Endothelial cell of umbilical vein (primary cell): ENCODE results near the gene FAM32A. TPM values are rescaled to one million over a fixed set of nuclear protein-coding genes. Genes with fewer than 3 reads are reported as not detected.

Experiments used
- BruUV-seq: library from RNA; stranded (reverse); fragments of 400-500 nt; replicated peaks from 2 replicates; lab custom pipeline; 2021; lab: Mats Ljungman, UMichigan
- CTCF ChIA-PET: fragments of 300-600, 350-600 bp; sonication (Branson Sonifier 250); formaldehyde crosslinking; loops from one replicate; lab custom pipeline; 2021; ENCODE audit warnings: antibody characterized with exemption, inconsistent platforms; lab: Charles Lee
- POLR2A ChIA-PET: fragments of 300-600, 350-600 bp; sonication (Branson Sonifier 250); formaldehyde crosslinking; loops from one replicate; lab custom pipeline; 2021; ENCODE audit warnings: antibody characterized with exemption, inconsistent platforms; lab: Charles Lee
- DNase-seq: peaks from one replicate; pipeline ENCODE4 v3.0.0-alpha.2; 2011; ENCODE audit warnings: low read depth, low spot score
- FAIRE-seq: peaks from 2 replicates; lab custom pipeline; 2011; peaks lifted over from hg19 to GRCh38; lab: Jason Lieb, UNC
- H2AFZ ChIP-seq: 2 replicates; pipeline ENCODE4 v1.6.0; 2012; ENCODE audit warnings: low read depth, low read length, control low read depth, inconsistent platforms
- H3K27ac ChIP-seq: 2 replicates; pipeline ENCODE4 v1.5.1; 2011; ENCODE audit warnings: low read depth, mild to moderate bottlenecking, control low read depth, low read length, moderate library complexity; ENCODE audit not compliant: insufficient read depth
- H3K27me3 ChIP-seq, 2 experiments: 2 replicates each; pipeline versions ENCODE4 v1.6.0 to v1.6.1; 2011; ENCODE audit warnings: low read length in 2 of 2, mixed read lengths in 1 of 2; ENCODE audit not compliant: control insufficient read depth in 2 of 2, insufficient read depth in 2 of 2
- H3K36me3 ChIP-seq, 2 experiments: 2 replicates in 1 of 2; 3 replicates in 1 of 2; pipeline ENCODE4 v1.5.1; 2011; ENCODE audit warnings: low read length in 2 of 2, mild to moderate bottlenecking in 1 of 2, moderate library complexity in 1 of 2; ENCODE audit not compliant: control insufficient read depth in 2 of 2, insufficient read depth in 2 of 2; ENCODE audit errors: extremely low read depth in 1 of 2
- H3K4me1 ChIP-seq: 3 replicates; pipeline ENCODE4 v1.5.1; 2011; ENCODE audit warnings: mild to moderate bottlenecking, low read length; ENCODE audit not compliant: control insufficient read depth, insufficient read depth; ENCODE audit errors: extremely low read depth
- H3K4me2 ChIP-seq: 2 replicates; pipeline ENCODE4 v1.6.1; 2011; ENCODE audit warnings: low read length, control low read depth, mixed read lengths; ENCODE audit not compliant: insufficient read depth
- H3K4me3 ChIP-seq, 3 experiments: fragments of 200-600 bp in 1 of 3; sonication (generic), shearing (Covaris generic) in 1 of 3; replicated peaks in 1 of 3; 2 replicates each; pipeline ENCODE4 v1.5.1; 2011 to 2016; ENCODE audit warnings: control low read depth in 3 of 3, low read length in 3 of 3, mild to moderate bottlenecking in 2 of 3, inconsistent platforms in 1 of 3, low read depth in 1 of 3, moderate library complexity in 1 of 3; ENCODE audit not compliant: insufficient read depth in 1 of 3
- H3K79me2 ChIP-seq: 2 replicates; pipeline ENCODE4 v1.6.0; 2012; ENCODE audit warnings: low read length, inconsistent platforms; ENCODE audit not compliant: control insufficient read depth, insufficient read depth
- H3K9ac ChIP-seq: replicated peaks from 2 replicates; pipeline ENCODE3; 2011; ENCODE audit warnings: low read length, control low read depth; ENCODE audit not compliant: insufficient read depth; ENCODE audit errors: extremely low read depth
- H3K9me1 ChIP-seq: replicated peaks from 3 replicates; pipeline ENCODE4 v1.6.0; 2011; ENCODE audit warnings: mild to moderate bottlenecking, low read length; ENCODE audit not compliant: control insufficient read depth, insufficient read depth; ENCODE audit errors: extremely low read depth
- H3K9me3 ChIP-seq: replicated peaks from 2 replicates; pipeline ENCODE4 v1.5.1; 2012; ENCODE audit warnings: low read length, inconsistent platforms; ENCODE audit not compliant: control insufficient read depth, insufficient read depth
- H4K20me1 ChIP-seq: replicated peaks from 2 replicates; pipeline ENCODE3; 2011; ENCODE audit warnings: mild to moderate bottlenecking, low read length; ENCODE audit not compliant: control insufficient read depth, insufficient read depth; ENCODE audit errors: extremely low read depth
- EZH2 ChIP-seq: IDR thresholded peaks from 2 replicates; pipeline ENCODE4 v1.6.1; 2012; ENCODE audit warnings: borderline replicate concordance, low read depth, mild to moderate bottlenecking, moderate library complexity, low read length, inconsistent platforms; ENCODE audit not compliant: severe bottlenecking
- FOS ChIP-seq: IDR thresholded peaks from 2 replicates; pipeline ENCODE4 v1.6.1; 2011; ENCODE audit warnings: mild to moderate bottlenecking, low read length, moderate library complexity, borderline replicate concordance; ENCODE audit not compliant: insufficient read depth
- GATA2 ChIP-seq: IDR thresholded peaks from 2 replicates; pipeline ENCODE4 v1.7.0; 2011; ENCODE audit warnings: low read depth, mild to moderate bottlenecking, moderate library complexity, mixed read lengths, low read length; ENCODE audit not compliant: insufficient read length, insufficient read depth
- JUN ChIP-seq: IDR thresholded peaks from 2 replicates; pipeline ENCODE4 v1.6.1; 2011; ENCODE audit warnings: borderline replicate concordance, low read depth; ENCODE audit not compliant: insufficient read length, insufficient read depth
- MYC ChIP-seq: IDR thresholded peaks from one replicate; pipeline ENCODE4 v1.6.1; 2011; ENCODE audit warnings: mild to moderate bottlenecking, low read depth, low read length
- POLR2A ChIP-seq: IDR thresholded peaks from 2 replicates; pipeline ENCODE4 v1.6.1; 2012; ENCODE audit warnings: low read depth, mild to moderate bottlenecking, control low read depth, low read length
- POLR2AphosphoS5 ChIP-seq: IDR thresholded peaks from 2 replicates; pipeline ENCODE4 v1.6.1; 2012; ENCODE audit warnings: low read depth, mild to moderate bottlenecking, control low read depth, low read length, moderate library complexity; ENCODE audit not compliant: insufficient read depth
- dilution Hi-C: fragments of 300-500 bp; cut with MboI; formaldehyde crosslinking; loops from one replicate; pipeline ENCODE4 v1.15.0; 2019; ENCODE audit warnings: low sequenced_read_pairs; ENCODE audit not compliant: extremely low pct_ligation_motif_present
- intact Hi-C: fragments of 100-400 bp; cut with micrococcal nuclease; formaldehyde crosslinking; loops from one replicate; pipeline ENCODE4 v1.10.0; 2022
- polyA plus RNA-seq, 4 experiments: library from polyadenylated mRNA; depleted of rRNA in 3 of 4; stranded (reverse) in 3 of 4; unstranded in 1 of 4; fragments of >200 nt; gene quantifications; 2 replicates each; pipeline versions ENCODE4 v1.2.1 to v1.2.3, GENCODE V29; 2011 to 2012; ENCODE audit warnings: missing spikeins in 1 of 4
- total RNA-seq: library from RNA; stranded (reverse); gene quantifications from 2 replicates; pipeline ENCODE4 v1.2.3, GENCODE V29; 2021
- TF ChIP-seq, protein P1 (sequence below): IDR thresholded peaks from 2 replicates; pipeline ENCODE4 v1.6.1; 2011; ENCODE audit not compliant: insufficient read depth, insufficient read length
- TF ChIP-seq, protein P2 (sequence below), 2 donors: IDR thresholded peaks; 1 replicate in 1 of 2; 2 replicates in 1 of 2; pipeline ENCODE4 v1.5.1; 2011; ENCODE audit warnings: low read length in 2 of 2, mild to moderate bottlenecking in 2 of 2, moderate library complexity in 2 of 2, control low read depth in 1 of 2, inconsistent platforms in 1 of 2, low read depth in 1 of 2; ENCODE audit not compliant: insufficient read depth in 1 of 2; ENCODE audit errors: extremely low read depth in 1 of 2

The FAM32A gene
- total and polyA plus RNA-seq, 2 donors (not counting 3 experiments of a cell fraction or from before 2014, with no cell fraction given), result 82.8 to 130 TPM

DNA sequence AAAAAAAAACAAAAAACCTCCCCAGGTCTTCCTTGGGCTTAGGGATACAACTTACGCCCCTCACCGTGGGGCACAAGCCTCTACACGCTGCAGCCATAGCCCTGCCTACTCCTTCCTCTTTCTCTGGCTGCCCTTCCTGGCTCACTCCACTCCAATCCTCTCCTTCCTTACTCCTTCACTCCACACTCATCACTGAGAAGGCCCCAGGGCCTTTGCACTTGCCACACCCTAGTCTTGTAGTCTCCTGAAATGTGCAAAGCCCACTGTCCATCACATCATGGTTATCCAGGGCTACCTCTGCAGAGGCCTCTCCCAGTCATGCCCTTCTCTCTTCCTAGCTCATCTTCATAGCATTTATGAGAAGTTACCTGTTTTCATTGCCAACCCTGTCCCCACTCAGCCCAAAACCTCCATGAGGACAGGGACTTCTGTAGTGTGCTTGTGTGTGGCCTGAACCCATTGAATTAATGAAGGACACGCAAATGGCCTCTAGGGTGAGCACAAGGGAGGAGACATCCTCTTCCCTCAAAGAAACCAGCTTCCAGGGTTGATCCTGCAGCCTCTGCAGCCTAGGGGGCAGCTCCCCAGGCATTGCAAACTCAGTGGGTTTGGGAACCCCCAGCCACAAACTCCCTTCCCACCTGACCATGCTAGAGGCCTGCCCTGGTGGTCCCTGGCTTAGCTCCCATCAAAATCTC, 49.6 kb upstream of the FAM32A start:
- H3K27ac ChIP-seq, result no peak overlapping the region
- no TSS peak for BruUV-seq
- H3K9me1 ChIP-seq, result no peaks in the 10 kb centered on the region
- intact Hi-C loops, result no loop called here
- H3K4me3 ChIP-seq, result no peak overlapping the region
- no peaks in the 10 kb centered on the region for H4K20me1 ChIP-seq
- H3K9ac ChIP-seq, result no peak overlapping the region
- H3K79me2 ChIP-seq, result no peaks in the 10 kb centered on the region
- no peaks in the 10 kb centered on the region for H3K4me1 ChIP-seq
- H3K27me3 ChIP-seq, result no peaks in the 10 kb centered on the region
- dilution Hi-C loops, result no loop called here
- H3K36me3 ChIP-seq, result peaks cover 7 to 16% of the 10 kb centered on the region in 2 experiments
- POLR2A ChIA-PET, result no interaction called here
- H2AFZ ChIP-seq, result no peak overlapping the region
- DNase-seq, result no peak
- CTCF ChIA-PET, result no interaction called here
- no peak for TF ChIP-seq MYC
- TF ChIP-seq JUN, result no peak
- TF ChIP-seq, protein P1, sequence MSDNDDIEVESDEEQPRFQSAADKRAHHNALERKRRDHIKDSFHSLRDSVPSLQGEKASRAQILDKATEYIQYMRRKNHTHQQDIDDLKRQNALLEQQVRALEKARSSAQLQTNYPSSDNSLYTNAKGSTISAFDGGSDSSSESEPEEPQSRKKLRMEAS, result no peak
- TF ChIP-seq FOS, result no peak
- TF ChIP-seq EZH2, result no peak
- no peak for TF ChIP-seq POLR2A
- no peak for TF ChIP-seq POLR2AphosphoS5
- TF ChIP-seq, protein P2, sequence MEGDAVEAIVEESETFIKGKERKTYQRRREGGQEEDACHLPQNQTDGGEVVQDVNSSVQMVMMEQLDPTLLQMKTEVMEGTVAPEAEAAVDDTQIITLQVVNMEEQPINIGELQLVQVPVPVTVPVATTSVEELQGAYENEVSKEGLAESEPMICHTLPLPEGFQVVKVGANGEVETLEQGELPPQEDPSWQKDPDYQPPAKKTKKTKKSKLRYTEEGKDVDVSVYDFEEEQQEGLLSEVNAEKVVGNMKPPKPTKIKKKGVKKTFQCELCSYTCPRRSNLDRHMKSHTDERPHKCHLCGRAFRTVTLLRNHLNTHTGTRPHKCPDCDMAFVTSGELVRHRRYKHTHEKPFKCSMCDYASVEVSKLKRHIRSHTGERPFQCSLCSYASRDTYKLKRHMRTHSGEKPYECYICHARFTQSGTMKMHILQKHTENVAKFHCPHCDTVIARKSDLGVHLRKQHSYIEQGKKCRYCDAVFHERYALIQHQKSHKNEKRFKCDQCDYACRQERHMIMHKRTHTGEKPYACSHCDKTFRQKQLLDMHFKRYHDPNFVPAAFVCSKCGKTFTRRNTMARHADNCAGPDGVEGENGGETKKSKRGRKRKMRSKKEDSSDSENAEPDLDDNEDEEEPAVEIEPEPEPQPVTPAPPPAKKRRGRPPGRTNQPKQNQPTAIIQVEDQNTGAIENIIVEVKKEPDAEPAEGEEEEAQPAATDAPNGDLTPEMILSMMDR (IDR thresholded peaks at IDR 0.05; ENCODE audit: extremely low read depth in 1 of 2, insufficient read depth in 1 of 2, low read depth in 1 of 2, low read length in 2 of 2), result no peak
- no peak for TF ChIP-seq GATA2
- H3K4me2 ChIP-seq, result no peak overlapping the region
- FAIRE-seq, result no peak
- no peaks in the 10 kb centered on the region for H3K9me3 ChIP-seq
